Measurements from ENCODE around the gene TTC12.

TTC12 gene

GRCh38 chr11:113331441-113331840, 17.1 kb downstream of the TTC12 start:
- no peak for DNase-seq (ENCODE audit: low read depth)

- DNase-seq (ENCODE audit: low read depth): no peak
Observed at GRCh38 chr11:113332023-113332422, 17.6 kb downstream of the TTC12 start.

GRCh38 chr11:113332638-113333329, 18.4 kb downstream of the TTC12 start:
- DNase-seq (ENCODE audit: low read depth): no peak

- no peak for DNase-seq (ENCODE audit: low read depth)
Observed at GRCh38 chr11:113334183-113334582, 19.8 kb downstream of the TTC12 start.

GRCh38 chr11:113338730-113339129, 24.3 kb downstream of the TTC12 start:
- DNase-seq (ENCODE audit: low read depth): no peak

- DNase-seq (ENCODE audit: low read depth): no peak
Observed at GRCh38 chr11:113339929-113340589, 25.7 kb downstream of the TTC12 start.

- no peak for DNase-seq (ENCODE audit: low read depth)
Observed at GRCh38 chr11:113341388-113342165, 27.2 kb downstream of the TTC12 start.

- no peak for DNase-seq (ENCODE audit: low read depth)
Observed at GRCh38 chr11:113345978-113346377, 31.6 kb downstream of the TTC12 start.

GRCh38 chr11:113349528-113349927, 35.1 kb downstream of the TTC12 start:
- no peak for DNase-seq (ENCODE audit: low read depth)

- no peak for DNase-seq (ENCODE audit: low read depth)
Observed at GRCh38 chr11:113350336-113351067, 36.1 kb downstream of the TTC12 start.

GRCh38 chr11:113351068-113351450, 36.7 kb downstream of the TTC12 start:
- DNase-seq (ENCODE audit: low read depth): no peak

GRCh38 chr11:113351480-113351879, 37.1 kb downstream of the TTC12 start:
- no peak for DNase-seq (ENCODE audit: low read depth)

GRCh38 chr11:113356203-113356602, 41.8 kb downstream of the TTC12 start:
- no peak for DNase-seq (ENCODE audit: low read depth)

- DNase-seq (ENCODE audit: low read depth): no peak
Observed at GRCh38 chr11:113363406-113363805, 49.0 kb downstream of the TTC12 start.

GRCh38 chr11:113363996-113364641, 49.7 kb downstream of the TTC12 start:
- no peak for DNase-seq (ENCODE audit: low read depth)

- no peak for DNase-seq (ENCODE audit: low read depth)
Observed at GRCh38 chr11:113365895-113366294, 51.5 kb downstream of the TTC12 start.

- no peak for DNase-seq (ENCODE audit: low read depth)
Observed at GRCh38 chr11:113369411-113369810, 55.0 kb downstream of the TTC12 start.

GRCh38 chr11:113370634-113371033, 56.3 kb downstream of the TTC12 start:
- DNase-seq (ENCODE audit: low read depth): no peak

GRCh38 chr11:113372309-113372708, 57.9 kb downstream of the TTC12 start:
- no peak for DNase-seq (ENCODE audit: low read depth)

- DNase-seq (ENCODE audit: low read depth): no peak
Observed at GRCh38 chr11:113373306-113373705, 58.9 kb downstream of the TTC12 start.

GRCh38 chr11:113373981-113374560, 59.7 kb downstream of the TTC12 start:
- DNase-seq (ENCODE audit: low read depth): no peak

Data from activated T-cell treated with anti-CD3 and anti-CD28 coated beads for 24 hours (primary cell).